Prostate gland (tissue), 2 donors: ENCODE data around the gene UBALD2. TPM values are rescaled to one million over a fixed set of nuclear protein-coding genes. Genes with fewer than 3 reads are reported as not detected.

ENCODE experiments used
- DNase-seq: peaks from one replicate; pipeline ENCODE4 v3.0.0-alpha.2; 2019; ENCODE audit warnings: low spot score
- H3K27ac ChIP-seq, 2 donors: fragments of 200-600 bp; sonication (generic); 2 replicates each; pipeline ENCODE4 v1.5.1; 2017 to 2019
- H3K27me3 ChIP-seq: fragments of 200-600 bp; sonication (generic); replicated peaks from 2 replicates; pipeline ENCODE4 v1.5.1; 2019; ENCODE audit not compliant: insufficient read depth
- H3K36me3 ChIP-seq, 2 donors: fragments of 200-600 bp; sonication (generic); 1 replicate in 1 of 2; 2 replicates in 1 of 2; pipeline versions ENCODE4 v1.5.1 to v1.8.1; 2017 to 2019
- H3K4me1 ChIP-seq: fragments of 200-600 bp; sonication (generic); replicated peaks from 2 replicates; pipeline ENCODE4 v1.5.1; 2019
- H3K4me3 ChIP-seq, 2 donors: fragments of 200-600 bp; sonication (generic); 2 replicates each; pipeline ENCODE4 v1.5.1; 2017 to 2019
- H3K9me3 ChIP-seq: fragments of 200-600 bp; sonication (generic); 2 replicates; pipeline ENCODE4 v1.5.1; 2017
- POLR2A ChIP-seq: fragments of 450-650 bp; IDR thresholded peaks from one replicate; pipeline ENCODE4 v1.6.1; 2016; ENCODE audit warnings: antibody characterized with exemption, mild to moderate bottlenecking
- POLR2AphosphoS5 ChIP-seq: sonication (generic); formaldehyde crosslinking; IDR thresholded peaks from one replicate; pipeline ENCODE4 v1.6.1; 2017; ENCODE audit warnings: antibody characterized with exemption
- WGBS: methylation state at CpG from one replicate; pipeline ENCODE4 v1.1.5; 2018; 5-methylcytosine and 5-hydroxymethylcytosine counted together
- intact Hi-C: fragments of 100-400 bp; cut with DNase I; formaldehyde crosslinking; loops from one replicate; pipeline ENCODE4 v1.14.2; 2022
- total RNA-seq, 2 donors: library from RNA; depleted of rRNA; stranded (reverse); fragments of >200 nt; gene quantifications; one replicate each; pipeline ENCODE4 v1.1.0, GENCODE V29; 2016
- TF ChIP-seq, protein P1 (sequence below), 4 experiments: fragments of 200-600 bp in 2 of 4; fragments of 450-650 bp in 2 of 4; sonication (generic) in 2 of 4; IDR thresholded peaks; 1 replicate in 3 of 4; 2 replicates in 1 of 4; pipeline ENCODE4 v1.5.1; 2016 to 2019; ENCODE audit warnings: antibody characterized with exemption in 4 of 4, mild to moderate bottlenecking in 2 of 4, moderate library complexity in 2 of 4

The UBALD2 gene
- total RNA-seq, 2 donors from 2014 or later = 19.4 to 19.7 TPM

DNA sequence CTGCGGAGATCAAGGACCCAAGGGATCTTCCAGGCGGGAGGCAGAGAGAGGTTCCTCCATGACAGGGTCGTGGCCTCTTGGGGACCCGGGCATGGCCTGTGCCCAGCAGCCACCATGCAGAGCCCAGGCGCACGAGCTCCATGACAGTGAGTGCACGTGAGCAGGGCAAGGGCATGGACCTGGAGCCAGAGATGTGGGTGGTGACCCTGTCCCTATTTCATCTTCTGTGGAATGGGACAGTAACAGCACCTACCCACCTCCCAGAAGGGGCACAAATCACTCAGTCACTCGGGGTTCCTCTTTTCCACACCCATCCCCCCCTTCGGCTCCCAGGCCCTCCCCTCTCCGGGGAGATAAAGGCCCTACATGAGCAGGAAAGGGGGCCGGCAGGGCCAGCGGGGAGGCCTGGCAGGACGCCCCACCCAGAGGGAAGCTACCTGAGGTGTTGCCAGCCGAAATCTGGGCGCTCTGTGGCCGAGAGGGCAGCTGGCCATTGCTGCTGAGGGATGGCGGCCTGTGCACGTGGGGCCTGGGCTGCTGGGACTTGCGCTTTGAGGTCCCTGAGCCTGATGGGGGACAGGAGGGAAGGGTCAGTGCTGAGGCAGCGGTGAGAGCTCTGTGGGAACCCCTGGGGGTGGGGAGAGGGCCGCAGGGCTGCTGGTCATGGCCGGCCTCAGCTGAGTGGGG is 10.4 kb downstream of the UBALD2 start:
- no peak overlapping the region for H3K27ac ChIP-seq
- no peaks in the 10 kb centered on the region for H3K9me3 ChIP-seq
- 93% methylated on average over 22 of the region's 22 CpGs for WGBS
- DNase-seq = no peak
- intact Hi-C loops = loop anchor here (10.0 kb wide), 1 partner anchor 261 kb away; no protein-coding TSS in a partner anchor
- no peak overlapping the region for H3K4me3 ChIP-seq
- H3K27me3 ChIP-seq = no peaks in the 10 kb centered on the region
- H3K4me1 ChIP-seq = peaks cover 18% of the 10 kb centered on the region
- H3K36me3 ChIP-seq = no peaks in the 10 kb centered on the region
- TF ChIP-seq POLR2A (no peak), POLR2AphosphoS5 (no peak)
- TF ChIP-seq, protein P1, sequence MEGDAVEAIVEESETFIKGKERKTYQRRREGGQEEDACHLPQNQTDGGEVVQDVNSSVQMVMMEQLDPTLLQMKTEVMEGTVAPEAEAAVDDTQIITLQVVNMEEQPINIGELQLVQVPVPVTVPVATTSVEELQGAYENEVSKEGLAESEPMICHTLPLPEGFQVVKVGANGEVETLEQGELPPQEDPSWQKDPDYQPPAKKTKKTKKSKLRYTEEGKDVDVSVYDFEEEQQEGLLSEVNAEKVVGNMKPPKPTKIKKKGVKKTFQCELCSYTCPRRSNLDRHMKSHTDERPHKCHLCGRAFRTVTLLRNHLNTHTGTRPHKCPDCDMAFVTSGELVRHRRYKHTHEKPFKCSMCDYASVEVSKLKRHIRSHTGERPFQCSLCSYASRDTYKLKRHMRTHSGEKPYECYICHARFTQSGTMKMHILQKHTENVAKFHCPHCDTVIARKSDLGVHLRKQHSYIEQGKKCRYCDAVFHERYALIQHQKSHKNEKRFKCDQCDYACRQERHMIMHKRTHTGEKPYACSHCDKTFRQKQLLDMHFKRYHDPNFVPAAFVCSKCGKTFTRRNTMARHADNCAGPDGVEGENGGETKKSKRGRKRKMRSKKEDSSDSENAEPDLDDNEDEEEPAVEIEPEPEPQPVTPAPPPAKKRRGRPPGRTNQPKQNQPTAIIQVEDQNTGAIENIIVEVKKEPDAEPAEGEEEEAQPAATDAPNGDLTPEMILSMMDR (IDR thresholded peaks at IDR 0.05) = no peak

DNA sequence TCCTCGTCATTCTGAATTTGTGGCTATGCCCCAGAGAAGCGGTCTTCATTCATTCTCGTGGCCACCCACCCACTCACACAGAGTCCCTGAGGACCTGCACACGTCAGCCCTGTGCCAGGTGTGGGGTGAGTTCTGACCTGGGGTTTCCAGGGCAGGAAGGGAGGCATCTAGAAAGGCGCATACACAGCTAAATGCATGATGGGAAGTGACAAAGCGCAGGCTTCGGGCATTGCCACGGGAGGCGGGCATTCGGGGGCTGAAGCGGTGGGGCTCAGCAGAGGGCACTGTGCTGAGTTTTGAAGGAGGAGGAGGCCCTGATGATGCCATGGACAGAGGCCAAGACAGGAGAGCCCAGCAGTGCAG is 10.9 kb downstream of the UBALD2 start:
- H3K4me1 ChIP-seq = peaks cover 18% of the 10 kb centered on the region
- TF ChIP-seq, protein P1 (IDR thresholded peaks at IDR 0.05) = no peak
- no peak for TF ChIP-seq POLR2AphosphoS5
- TF ChIP-seq POLR2A = no peak
- no peak overlapping the region for H3K27ac ChIP-seq
- DNase-seq = no peak
- no peak overlapping the region for H3K4me3 ChIP-seq
- no peaks in the 10 kb centered on the region for H3K36me3 ChIP-seq
- WGBS = 90% methylated on average over 11 of the region's 11 CpGs
- H3K27me3 ChIP-seq = no peaks in the 10 kb centered on the region
- no peaks in the 10 kb centered on the region for H3K9me3 ChIP-seq
- intact Hi-C loops = loop anchor here (10.0 kb wide), 1 partner anchor 261 kb away; no protein-coding TSS in a partner anchor

DNA sequence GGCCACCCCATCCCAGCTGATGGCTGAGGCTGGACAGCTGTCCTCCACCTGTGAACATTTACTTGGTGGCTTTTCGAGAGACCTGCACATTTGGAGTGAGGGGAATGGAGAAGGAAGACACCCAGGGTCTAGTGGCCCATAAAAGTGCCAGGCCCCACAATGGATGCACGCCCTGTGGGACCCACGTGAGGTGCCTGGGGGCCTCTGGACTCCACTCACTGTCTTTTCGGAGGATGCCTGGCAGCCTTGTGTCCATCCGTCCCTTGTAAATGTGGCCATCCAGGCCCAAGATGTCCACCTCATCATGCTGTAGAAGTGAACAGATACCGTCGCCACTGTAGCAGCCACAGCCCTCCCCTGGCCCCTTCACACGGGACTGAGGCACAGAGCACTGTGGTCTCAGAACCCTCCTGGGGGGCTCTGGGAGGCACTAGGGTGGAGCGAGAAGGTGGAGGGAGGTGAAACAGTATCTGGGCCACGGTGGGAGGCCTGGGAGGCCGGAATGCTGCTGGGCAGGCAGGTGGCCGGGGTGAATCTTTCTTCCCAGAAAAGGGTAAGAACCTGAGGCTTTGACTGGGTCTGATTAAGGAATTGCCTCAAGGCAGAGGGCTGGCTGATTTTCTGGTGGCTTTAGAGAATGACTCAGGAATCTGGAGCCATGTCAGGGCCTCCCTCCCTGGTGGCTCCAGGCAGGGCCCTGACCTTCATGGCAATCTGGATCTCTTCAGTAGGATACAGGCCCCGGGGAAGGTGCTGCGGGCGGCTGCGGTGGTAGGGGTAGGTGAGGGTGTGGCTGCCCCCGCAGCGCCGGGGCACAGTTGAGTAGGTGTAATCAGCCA is 11.5 kb downstream of the UBALD2 start:
- Histone ChIP-seq H3K9me3 (no peaks in the 10 kb centered on the region), H3K4me1 (peaks cover 14% of the 10 kb centered on the region), H3K4me3 (no peak overlapping the region), H3K27ac (no peak overlapping the region), H3K27me3 (no peaks in the 10 kb centered on the region), H3K36me3 (no peaks in the 10 kb centered on the region)
- intact Hi-C loops = loop anchor here (10.0 kb wide), 1 partner anchor 262 kb away; no protein-coding TSS in a partner anchor
- no peak for DNase-seq
- 90% methylated on average over 19 of the region's 19 CpGs for WGBS
- TF ChIP-seq POLR2AphosphoS5 (no peak), POLR2A (no peak)
- TF ChIP-seq, protein P1 (IDR thresholded peaks at IDR 0.05) = no peak

DNA sequence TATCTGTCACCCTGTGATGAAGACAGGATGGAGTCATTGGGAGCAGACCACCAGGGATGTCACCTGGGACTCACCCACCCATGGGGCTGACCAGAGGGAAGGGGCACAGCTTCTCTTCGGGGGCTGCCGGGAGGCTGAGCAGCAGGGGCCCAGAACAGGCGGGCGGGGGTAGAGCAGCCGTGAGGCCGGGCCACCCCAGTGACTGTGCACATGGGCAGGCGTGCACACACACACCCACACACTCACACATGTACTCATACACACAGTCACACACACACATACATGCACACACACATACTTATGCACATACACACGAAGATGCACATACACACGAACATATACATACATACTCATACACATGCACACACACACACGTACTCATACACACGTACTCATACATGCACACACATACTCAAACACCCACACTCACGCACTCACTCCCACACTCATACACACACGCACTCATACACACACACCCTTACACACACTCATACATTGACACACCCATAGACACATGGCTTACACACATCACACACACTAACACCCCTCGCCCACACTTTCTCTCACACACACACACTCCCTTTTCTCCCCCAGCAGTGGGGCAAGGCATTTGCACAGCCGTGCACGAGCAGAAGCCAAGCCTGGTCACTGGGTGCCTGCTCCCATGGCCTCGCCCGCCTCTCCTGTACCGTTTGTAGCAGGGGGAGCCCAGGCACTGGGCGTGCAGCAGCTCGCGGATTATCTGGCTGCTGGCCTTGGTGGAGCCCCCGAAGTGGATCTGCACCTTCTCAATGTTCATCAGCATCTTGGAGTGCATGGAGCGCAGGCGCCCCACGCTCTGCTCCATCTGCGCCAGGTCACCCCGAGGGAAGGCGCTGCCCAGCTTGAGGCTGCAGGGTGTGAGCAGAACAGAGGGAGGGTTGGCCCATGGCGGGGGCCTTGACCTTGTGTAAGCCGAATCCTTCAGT is 12.4 kb downstream of the UBALD2 start:
- WGBS = 88% methylated on average over 29 of the region's 31 CpGs
- intact Hi-C loops = loop anchor here (1.0 to 10.0 kb wide), 3 partner anchors 95 to 263 kb away; no protein-coding TSS in a partner anchor
- TF ChIP-seq POLR2A (no peak), POLR2AphosphoS5 (no peak)
- TF ChIP-seq, protein P1 (IDR thresholded peaks at IDR 0.05) = no peak

More for the DNA sequence above, 12.4 kb downstream of the UBALD2 start:
- no peaks in the 10 kb centered on the region for H3K9me3 ChIP-seq
- DNase-seq = no peak
- no peaks in the 10 kb centered on the region for H3K36me3 ChIP-seq
- no peak overlapping the region for H3K27ac ChIP-seq
- H3K4me3 ChIP-seq = no peak overlapping the region
- H3K4me1 ChIP-seq = peaks cover 10% of the 10 kb centered on the region
- H3K27me3 ChIP-seq = no peaks in the 10 kb centered on the region
